ENCODE data around the gene SEZ6L.

GRCh38 chr22:26141831-26142230 lies 27.4 kb upstream of the SEZ6L start:
- TF ChIP-seq CTCF (IDR thresholded peaks at IDR 0.05; ENCODE audit: poor library complexity) (no peak), EZH2 (IDR thresholded peaks at IDR 0.05; ENCODE audit: borderline replicate concordance) (no peak), EZH2phosphoT487 (IDR thresholded peaks at IDR 0.05; ENCODE audit: low read depth, severe bottlenecking, unreplicated experiment) (no peak)

Measured in hepatocyte (in vitro differentiated cells).